HG03571 (cell line): ENCODE results near the gene GPR63.

Experiments used
- ATAC-seq: cut with Tn5 transposase; IDR thresholded peaks from one replicate; pipeline ENCODE4 v1.9.1; 2021; ENCODE audit not compliant: unreplicated experiment

GPR63 gene

GRCh38 chr6:96761794-96762193 is 75.5 kb downstream of the GPR63 start:
- ATAC-seq, result no peak

- ATAC-seq, result no peak
These were observed 77.1 kb downstream of the GPR63 start for GRCh38 chr6:96760153-96760687.

GRCh38 chr6:96755096-96755495 is 82.2 kb downstream of the GPR63 start:
- no peak for ATAC-seq

GRCh38 chr6:96749891-96750290 is 87.4 kb downstream of the GPR63 start:
- ATAC-seq, result no peak
